ENCODE results near the gene C15orf39.

The C15orf39 gene

GRCh38 chr15:75167588-75168350 is 33.9 kb upstream of the C15orf39 start:
- no peak overlapping the region for H3K4me3 ChIP-seq (ENCODE audit: low read length)
- no peak for TF ChIP-seq ZNF274 (IDR thresholded peaks at IDR 0.05; ENCODE audit: low read depth, low read length)

GRCh38 chr15:75168374-75168773 is 33.3 kb upstream of the C15orf39 start:
- TF ChIP-seq ZNF274 (IDR thresholded peaks at IDR 0.05; ENCODE audit: low read depth, low read length) = no peak
- H3K4me3 ChIP-seq (ENCODE audit: low read length) = no peak overlapping the region

- no peak for TF ChIP-seq ZNF274 (IDR thresholded peaks at IDR 0.05; ENCODE audit: low read depth, low read length)
- no peak overlapping the region for H3K4me3 ChIP-seq (ENCODE audit: low read length)
These were observed 31.5 kb upstream of the C15orf39 start for GRCh38 chr15:75170203-75170602.

- TF ChIP-seq ZNF274 (IDR thresholded peaks at IDR 0.05; ENCODE audit: low read depth, low read length) = no peak
- H3K4me3 ChIP-seq (ENCODE audit: low read length) = no peak overlapping the region
These were observed 30.9 kb upstream of the C15orf39 start for GRCh38 chr15:75170711-75171341.

- H3K4me3 ChIP-seq (ENCODE audit: low read length) = no peak overlapping the region
- TF ChIP-seq ZNF274 (IDR thresholded peaks at IDR 0.05; ENCODE audit: low read depth, low read length) = no peak
These were observed 30.3 kb upstream of the C15orf39 start for GRCh38 chr15:75171408-75171807.

GRCh38 chr15:75172284-75172820 is 29.3 kb upstream of the C15orf39 start:
- no peak for TF ChIP-seq ZNF274 (IDR thresholded peaks at IDR 0.05; ENCODE audit: low read depth, low read length)
- H3K4me3 ChIP-seq (ENCODE audit: low read length) = no peak overlapping the region

- no peak for TF ChIP-seq ZNF274 (IDR thresholded peaks at IDR 0.05; ENCODE audit: low read depth, low read length)
- no peak overlapping the region for H3K4me3 ChIP-seq (ENCODE audit: low read length)
These were observed 27.6 kb upstream of the C15orf39 start for GRCh38 chr15:75174102-75174501.

- no peak overlapping the region for H3K4me3 ChIP-seq (ENCODE audit: low read length)
- TF ChIP-seq ZNF274 (IDR thresholded peaks at IDR 0.05; ENCODE audit: low read depth, low read length) = no peak
These were observed 27.0 kb upstream of the C15orf39 start for GRCh38 chr15:75174729-75175128.

GRCh38 chr15:75176396-75176761 is 25.3 kb upstream of the C15orf39 start:
- no peak for TF ChIP-seq ZNF274 (IDR thresholded peaks at IDR 0.05; ENCODE audit: low read depth, low read length)
- no peak overlapping the region for H3K4me3 ChIP-seq (ENCODE audit: low read length)

- no peak for TF ChIP-seq ZNF274 (IDR thresholded peaks at IDR 0.05; ENCODE audit: low read depth, low read length)
- H3K4me3 ChIP-seq (ENCODE audit: low read length) = no peak overlapping the region
These were observed 24.2 kb upstream of the C15orf39 start for GRCh38 chr15:75177360-75178071.

- no peak for TF ChIP-seq ZNF274 (IDR thresholded peaks at IDR 0.05; ENCODE audit: low read depth, low read length)
- no peak overlapping the region; the same call in 1 of the 2 replicates for H3K4me3 ChIP-seq (ENCODE audit: low read length)
These were observed 23.3 kb upstream of the C15orf39 start for GRCh38 chr15:75178171-75178937.

- TF ChIP-seq ZNF274 (IDR thresholded peaks at IDR 0.05; ENCODE audit: low read depth, low read length) = no peak
- no peak overlapping the region; the same call in 1 of the 2 replicates for H3K4me3 ChIP-seq (ENCODE audit: low read length)
These were observed 22.5 kb upstream of the C15orf39 start for GRCh38 chr15:75178938-75179745.

- H3K4me3 ChIP-seq (ENCODE audit: low read length) = no peak overlapping the region
- no peak for TF ChIP-seq ZNF274 (IDR thresholded peaks at IDR 0.05; ENCODE audit: low read depth, low read length)
These were observed 21.9 kb upstream of the C15orf39 start for GRCh38 chr15:75179746-75180140.

Measured in GM08714 (cell line).